ENCODE results near the gene COL18A1. TPM values are rescaled to one million over a fixed set of nuclear protein-coding genes. Genes with fewer than 3 reads are reported as not detected.
"Not testable (repeated sequence)": the region's sequence is repeated elsewhere in the genome, so short reads cannot be mapped to it uniquely, and the experiment has no call there.

The COL18A1 gene
- total RNA-seq, 1 experiment from 2014 or later: 347 TPM

DNA sequence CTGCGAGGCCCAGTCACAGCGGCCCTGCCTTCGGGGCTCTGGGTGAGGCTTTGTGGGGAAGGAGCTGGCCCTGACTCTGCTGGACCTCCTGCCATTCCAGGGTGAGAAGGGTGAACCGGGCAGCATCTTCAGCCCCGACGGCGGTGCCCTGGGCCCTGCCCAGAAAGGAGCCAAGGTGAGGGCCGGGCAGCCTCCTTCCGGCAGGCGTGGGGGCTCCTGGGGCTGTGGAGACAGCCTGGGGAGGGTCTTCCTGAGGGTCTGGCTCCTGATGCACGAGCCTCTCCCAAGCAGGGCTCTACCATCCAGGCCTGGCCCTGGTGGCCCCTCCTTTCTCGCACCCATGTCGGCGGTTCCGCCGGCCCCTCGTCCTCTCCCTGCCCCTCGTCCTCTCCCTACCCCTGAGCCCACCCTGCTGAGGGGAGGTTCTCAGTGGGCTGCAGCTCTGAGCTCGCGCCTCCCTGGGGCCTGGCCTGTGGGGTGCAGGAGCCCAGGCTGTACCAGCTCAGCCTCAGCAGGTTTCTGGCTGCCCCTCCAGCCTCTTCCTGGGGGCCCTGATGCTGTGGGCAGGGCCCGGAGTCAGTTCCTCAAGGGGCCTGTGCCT, 88.5 kb downstream of the COL18A1 start:
- no peak for DNase-seq (ENCODE audit: low read depth)

DNA sequence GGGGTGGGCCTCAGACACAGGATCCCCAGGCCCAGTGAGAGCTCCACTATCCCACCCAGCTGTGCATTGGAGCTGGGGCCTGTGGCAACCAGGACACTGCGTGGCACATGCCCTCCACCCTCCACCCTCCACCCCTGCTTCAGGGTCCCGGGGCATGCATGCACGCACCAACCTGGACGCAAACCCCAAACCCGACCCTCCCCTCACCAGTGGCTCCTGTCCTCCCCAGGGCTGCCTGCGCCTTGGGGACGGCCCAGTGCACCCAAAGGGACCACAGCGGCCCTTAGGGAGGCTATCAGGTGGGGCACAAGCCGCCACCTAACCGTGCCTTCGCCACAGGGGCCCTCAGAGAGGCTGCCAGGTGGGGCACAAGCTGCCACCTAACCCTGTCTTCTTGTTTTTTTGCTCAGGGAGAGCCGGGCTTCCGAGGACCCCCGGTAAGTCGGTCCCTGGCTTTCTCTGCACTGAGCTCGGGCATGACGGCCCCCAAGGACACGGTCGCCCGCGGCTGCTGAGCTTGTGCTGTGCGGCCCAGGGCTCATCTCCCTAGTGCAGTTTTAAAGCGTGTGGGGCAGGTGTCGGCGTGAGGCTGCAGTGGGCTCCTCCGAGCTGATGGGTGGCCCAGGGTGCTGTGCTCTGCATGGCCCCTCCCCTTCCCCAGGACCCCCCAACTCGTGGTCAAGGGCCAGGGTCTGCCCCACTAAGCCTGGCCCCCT, 89.3 kb downstream of the COL18A1 start:
- DNase-seq (ENCODE audit: low read depth): no peak

DNA sequence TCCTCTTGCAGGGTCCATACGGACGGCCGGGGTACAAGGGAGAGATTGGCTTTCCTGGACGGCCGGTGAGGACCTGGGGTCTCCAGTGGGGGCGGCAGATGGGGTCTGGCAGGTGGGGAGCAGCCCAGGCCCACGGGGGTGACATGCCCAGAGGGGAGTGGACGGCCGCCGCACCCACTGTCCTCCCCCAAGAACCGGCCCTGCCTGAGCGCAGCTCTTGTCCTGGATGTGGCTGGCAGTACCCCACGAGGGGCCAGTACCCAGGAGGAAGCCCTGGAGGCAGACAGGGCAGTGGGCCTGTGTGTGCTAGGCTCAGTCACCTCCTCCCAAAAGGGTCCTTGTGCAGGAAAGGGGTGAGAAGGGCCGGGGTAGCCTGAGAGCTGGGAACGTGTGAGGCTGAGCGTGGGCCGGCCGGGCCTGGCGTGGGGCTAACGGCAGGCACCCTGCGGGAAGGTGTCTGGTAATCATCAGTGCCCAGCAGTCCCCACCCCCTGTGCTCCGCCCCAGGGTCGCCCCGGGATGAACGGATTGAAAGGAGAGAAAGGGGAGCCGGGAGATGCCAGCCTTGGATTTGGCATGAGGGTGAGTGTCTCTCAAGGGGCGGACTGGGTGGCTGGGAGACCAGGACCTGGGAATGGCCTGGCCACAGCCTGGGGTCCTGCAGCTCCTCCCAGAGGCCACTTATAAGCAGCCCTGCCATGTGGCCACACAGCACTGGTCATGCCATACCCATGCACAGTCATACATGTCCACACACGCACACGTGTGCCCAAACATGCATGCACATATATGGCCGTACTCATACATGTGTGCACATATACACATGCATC, 90.1 kb downstream of the COL18A1 start:
- DNase-seq (ENCODE audit: low read depth): no peak

DNA sequence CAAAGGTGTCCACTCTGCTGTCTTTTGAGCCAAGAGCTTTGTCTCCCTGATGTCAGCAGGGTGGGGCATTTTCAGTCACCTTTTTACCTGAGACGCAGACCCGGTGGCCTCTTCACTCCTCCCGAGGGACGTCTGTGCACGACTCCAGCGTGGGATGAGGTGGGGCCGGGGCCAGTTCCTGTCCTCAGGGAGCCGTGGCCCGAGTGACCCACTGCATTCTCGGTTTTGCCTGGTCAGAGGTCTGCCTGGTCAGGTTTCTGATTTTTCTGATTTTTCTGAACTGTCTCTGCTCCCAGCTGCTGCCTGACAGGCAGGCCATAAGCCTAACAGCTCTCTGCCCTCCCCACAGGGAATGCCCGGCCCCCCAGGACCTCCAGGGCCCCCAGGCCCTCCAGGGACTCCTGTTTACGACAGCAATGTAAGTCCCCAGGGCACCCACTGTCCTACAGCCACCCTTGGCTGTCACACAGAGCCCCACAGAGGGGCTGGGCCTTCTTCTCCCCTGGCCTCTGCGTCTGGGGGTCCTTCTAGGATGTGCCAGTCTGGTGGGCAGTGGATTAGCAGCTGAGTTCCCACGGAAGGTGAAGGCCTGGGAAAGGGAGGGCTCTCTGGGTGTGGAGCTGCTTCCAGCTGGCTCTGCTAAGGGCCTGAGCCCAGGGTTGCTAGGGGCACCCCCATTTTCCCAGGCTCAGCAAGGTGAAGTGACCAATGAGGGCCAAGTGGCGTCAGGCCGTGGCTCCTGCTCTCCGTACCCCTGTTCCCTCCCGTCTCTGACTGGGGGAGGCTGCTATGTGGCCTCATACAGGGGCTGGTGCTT, 91.4 kb downstream of the COL18A1 start:
- DNase-seq (ENCODE audit: low read depth): no peak

DNA sequence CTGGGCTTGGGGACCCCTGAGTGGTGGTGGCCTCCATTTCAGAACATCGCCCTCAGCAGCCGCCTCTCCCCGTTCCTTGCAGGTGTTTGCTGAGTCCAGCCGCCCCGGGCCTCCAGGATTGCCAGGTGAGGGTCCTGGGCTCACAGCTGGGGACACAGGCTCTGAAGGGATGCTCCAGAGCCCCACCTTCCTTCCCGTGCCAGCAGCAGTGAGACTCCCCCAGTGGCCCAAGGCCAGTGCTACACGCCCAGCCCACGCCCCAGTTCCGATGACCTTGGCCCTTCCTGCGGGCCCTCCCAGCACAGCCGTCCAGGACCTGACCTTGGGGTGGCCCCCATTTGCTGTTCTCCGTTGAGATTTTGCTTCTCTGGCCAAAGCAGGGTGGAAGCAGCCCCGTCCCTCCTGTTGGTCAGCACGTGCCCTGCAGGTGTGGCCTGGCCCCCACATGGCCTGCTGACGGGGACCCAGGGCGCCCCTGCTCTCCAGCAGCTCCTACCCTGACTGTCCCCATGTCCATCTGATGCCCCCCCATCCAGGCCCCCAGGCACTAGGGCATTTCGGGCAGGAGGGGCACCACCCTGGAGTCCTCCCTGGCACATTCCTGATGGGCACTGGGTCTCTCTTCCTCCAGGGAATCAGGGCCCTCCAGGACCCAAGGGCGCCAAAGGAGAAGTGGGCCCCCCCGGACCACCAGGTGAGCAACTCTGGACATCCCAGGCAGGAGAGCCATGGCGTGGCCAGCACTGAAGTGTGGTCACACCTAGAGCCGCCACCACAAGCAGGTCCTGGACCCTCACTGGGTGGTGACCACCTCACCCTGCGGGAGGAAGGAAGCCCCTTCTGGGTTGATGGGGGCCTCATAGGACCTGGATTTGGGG, 92.2 kb downstream of the COL18A1 start:
- DNase-seq (ENCODE audit: low read depth): no peak

DNA sequence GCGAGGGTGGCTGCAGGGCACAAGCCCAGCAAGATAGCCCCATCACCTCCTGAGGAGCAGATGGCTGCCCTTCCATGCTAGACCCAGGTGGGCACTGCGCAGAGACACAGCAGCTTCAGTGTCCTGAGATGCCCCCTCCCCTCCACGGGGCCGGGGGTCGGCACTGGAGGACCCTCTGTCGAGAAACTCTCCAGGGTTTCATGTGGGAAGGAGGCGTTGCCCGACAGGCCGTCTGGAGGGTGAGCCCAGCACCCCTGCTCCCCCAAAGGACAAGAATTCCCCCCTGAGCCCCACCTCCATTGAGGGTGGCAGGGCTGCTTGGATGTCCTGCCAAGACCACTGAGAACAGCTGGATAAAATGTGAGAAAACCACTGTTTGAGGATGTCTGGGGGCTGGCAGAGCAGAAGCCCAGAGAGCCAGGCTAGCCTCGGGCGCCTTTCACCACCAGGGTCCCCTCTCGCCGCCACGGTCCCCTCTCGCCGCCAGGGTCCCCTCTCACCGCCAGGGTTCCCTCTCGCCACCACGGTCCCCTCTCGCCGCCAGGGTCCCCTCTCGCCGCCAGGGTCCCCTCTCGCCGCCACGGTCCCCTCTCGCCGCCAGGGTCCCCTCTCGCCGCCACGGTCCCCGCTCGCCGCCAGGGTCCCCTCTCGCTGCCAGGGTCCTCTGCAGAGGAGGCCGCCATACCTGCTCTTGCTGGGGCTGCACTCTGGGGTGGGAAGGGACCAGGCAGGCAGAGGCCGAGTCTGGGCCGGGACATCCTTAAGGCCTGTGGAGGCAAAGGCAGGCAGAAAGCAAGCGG, 93.1 kb downstream of the COL18A1 start:
- no peak for DNase-seq (ENCODE audit: low read depth)

DNA sequence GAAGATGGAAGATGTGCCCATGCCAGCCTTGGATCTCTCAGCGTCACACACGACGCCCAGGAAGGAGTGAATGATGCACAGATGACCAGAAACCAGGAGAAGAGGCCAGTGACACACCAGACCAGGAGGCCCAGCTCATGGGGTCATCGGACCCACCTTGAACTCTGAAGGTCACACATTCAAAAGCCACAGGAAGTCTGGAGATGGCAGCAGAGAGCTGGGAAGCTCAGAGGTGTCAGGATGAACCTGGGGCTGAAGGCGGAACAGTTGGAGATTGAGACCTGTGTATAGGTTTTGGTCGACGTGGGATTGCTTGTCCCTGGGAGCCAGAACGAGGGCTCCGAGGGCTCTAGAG, 93.7 kb downstream of the COL18A1 start:
- no peak for DNase-seq (ENCODE audit: low read depth)

DNA sequence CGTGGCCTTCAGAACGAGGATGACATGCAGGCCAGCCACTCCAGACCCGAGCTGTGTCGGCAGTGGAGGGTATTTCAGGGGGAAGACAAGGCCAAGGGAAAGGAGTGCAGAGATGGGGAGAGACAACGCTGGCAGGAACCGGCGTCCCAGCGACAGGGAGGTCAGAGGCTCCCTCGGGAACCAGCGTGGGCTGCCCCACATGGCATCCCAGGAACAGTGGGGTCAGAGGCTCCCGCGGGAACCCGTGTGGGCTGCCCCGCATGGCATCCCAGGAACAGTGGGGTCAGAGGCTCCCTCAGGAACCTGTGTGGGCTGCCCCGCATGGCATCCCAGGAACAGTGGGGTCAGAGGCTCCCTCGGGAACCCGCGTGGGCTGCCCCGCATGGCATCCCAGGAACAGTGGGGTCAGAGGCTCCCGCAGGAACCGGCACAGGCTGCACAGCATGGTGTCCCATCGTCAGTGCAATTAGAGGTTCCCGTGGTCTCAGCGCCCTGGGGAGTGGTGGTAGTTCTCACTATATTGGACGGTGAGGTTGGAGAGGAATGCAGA, 94.3 kb downstream of the COL18A1 start:
- no peak for DNase-seq (ENCODE audit: low read depth)

DNA sequence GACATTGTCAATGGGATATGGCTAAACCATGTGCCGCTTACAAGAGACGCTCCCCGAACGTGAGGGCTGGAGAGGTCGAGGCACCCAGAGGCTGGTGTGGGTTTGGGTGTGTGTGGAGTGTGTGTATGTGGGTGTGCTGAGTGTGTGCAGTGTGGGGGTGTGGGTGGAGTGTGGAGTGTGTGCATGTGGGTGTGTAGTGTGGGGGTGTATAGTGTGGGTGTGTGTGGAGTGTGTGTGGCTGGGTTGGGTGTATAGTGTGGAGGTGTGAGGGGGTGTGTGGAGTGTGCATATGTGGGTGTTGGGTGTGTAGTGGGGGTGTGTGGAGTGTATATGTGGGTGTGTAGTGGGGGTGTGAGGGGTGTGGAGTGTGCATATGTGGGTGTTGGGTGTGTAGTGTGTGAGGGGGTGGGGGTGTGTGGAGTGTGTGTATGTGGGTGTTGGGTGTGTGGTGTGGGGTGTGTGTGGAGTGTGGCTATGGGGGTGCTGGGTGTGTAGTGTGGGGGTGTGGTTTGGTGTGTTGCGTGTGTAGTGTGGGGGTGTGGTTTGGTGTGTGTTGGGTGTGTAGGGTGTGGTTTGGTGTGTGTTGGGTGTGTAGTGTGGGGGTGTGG, 95.1 kb downstream of the COL18A1 start:
- DNase-seq (ENCODE audit: low read depth): no peak

DNA sequence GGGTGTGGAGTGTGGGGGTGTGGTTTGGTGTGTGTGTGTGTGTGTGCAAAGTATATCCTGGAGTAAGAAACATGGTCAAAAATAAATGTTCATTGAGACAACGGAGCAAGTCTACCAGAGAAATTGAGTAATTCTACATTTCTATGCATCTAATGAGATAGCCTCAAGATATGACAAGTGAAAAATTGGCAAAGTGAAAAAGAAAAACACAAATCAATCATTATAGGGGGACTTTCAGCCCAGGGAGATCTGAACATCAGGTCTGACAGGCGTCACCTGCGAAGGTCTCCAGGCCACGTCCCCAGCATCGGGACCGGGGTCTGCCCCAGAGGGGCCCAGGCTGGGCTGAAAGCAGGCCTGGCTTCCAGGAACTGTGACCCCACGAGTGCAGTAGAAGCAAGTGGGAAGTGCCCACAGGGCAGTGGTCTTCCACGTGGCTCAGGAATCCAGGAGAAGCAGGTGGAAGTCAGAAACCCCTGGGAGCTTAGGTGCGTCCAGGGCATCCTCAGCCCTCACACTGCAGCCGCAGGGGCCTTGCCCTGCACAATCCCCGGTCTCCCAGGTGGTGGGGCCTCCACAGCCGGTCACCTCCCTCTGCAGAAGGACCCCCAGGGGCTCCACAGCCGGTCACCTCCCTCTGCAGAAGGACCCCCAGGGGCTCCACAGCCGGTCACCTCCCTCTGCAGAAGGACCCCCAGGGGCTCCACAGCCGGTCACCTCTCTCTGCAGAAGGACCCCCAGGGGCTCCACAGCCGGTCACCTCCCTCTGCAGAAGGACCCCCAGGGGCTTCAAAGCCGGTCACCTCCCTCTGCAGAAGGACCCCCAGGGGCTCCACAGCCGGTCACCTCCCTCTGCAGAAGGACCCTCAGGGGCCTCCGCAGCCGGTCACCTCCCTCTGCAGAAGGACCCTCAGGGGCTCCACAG, 96.4 kb downstream of the COL18A1 start:
- DNase-seq (ENCODE audit: low read depth): not testable (repeated sequence)

DNA sequence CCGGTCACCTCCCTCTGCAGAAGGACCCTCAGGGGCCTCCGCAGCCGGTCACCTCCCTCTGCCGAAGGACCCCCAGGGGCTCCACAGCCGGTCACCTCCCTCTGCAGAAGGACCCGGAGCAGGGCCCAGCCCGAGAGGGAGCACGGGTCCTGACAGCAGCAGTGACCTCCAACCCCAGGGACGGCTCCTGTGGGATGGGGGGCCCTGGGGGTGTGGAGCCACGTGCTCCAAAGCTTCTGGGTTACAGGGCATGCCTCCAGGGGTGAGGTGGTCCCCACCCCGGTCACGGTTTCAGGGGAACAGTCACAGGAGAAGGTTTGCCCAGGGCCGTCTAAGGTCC, 97.0 kb downstream of the COL18A1 start:
- no peak for DNase-seq (ENCODE audit: low read depth)

DNA sequence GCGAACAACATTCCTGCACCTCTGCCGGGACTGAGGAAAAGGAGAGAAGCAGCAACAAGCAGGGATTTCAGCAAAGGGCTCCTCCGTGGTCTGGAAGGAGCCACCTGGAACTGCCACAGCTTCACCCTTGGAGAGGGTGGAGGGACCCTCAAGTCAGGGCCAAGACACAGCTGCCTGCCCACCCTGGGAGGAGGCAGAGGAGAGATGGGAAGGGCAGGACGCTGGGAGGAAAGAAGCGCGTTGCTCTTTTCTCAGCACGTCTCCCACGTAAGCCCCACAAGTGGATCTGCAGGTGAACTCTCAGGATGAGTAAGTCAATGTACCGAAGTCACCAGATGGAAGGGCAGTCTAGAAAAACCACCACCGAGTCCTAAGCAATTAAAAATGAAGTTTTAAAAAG, 97.6 kb downstream of the COL18A1 start:
- no peak for DNase-seq (ENCODE audit: low read depth)

DNA sequence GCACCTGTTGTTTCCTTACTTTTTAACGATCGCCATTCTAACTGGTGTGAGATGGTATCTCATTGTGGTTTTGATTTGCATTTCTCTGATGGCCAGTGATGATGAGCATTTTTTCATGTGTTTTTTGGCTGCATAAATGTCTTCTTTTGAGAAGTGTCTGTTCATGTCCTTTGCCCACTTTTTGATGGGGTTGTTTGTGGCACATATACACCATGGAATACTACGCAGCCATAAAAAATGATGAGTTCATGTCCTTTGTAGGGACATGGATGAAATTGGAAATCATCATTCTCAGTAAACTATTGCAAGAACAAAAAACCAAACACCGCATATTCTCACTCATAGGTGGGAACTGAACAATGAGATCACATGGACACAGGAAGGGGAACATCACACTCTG, 98.3 kb downstream of the COL18A1 start:
- DNase-seq (ENCODE audit: low read depth): not testable (repeated sequence)

DNA sequence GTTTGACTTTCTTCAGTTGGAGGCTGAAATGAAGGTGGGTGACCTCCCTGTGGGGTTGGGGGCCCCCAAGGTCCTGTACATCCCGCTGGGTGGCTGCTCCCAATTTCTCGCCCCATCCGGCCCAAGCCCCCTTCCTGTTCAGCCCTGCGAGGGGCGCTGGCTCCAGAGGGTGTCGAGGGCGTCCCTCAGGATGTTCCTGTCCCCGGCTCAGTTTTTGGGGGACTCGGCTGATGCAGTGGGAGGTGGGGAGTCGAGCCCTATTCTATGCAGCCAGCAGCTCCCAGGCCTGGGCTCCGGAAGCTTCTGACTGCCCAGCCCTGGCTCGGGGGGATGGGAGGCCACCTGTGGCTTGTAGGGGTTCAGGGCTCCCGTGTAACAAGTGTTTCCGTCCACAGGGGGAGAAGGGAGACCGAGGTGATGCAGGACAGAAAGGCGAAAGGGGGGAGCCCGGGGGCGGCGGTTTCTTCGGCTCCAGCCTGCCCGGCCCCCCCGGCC, 99.1 kb downstream of the COL18A1 start:
- no peak for DNase-seq (ENCODE audit: low read depth)

DNA sequence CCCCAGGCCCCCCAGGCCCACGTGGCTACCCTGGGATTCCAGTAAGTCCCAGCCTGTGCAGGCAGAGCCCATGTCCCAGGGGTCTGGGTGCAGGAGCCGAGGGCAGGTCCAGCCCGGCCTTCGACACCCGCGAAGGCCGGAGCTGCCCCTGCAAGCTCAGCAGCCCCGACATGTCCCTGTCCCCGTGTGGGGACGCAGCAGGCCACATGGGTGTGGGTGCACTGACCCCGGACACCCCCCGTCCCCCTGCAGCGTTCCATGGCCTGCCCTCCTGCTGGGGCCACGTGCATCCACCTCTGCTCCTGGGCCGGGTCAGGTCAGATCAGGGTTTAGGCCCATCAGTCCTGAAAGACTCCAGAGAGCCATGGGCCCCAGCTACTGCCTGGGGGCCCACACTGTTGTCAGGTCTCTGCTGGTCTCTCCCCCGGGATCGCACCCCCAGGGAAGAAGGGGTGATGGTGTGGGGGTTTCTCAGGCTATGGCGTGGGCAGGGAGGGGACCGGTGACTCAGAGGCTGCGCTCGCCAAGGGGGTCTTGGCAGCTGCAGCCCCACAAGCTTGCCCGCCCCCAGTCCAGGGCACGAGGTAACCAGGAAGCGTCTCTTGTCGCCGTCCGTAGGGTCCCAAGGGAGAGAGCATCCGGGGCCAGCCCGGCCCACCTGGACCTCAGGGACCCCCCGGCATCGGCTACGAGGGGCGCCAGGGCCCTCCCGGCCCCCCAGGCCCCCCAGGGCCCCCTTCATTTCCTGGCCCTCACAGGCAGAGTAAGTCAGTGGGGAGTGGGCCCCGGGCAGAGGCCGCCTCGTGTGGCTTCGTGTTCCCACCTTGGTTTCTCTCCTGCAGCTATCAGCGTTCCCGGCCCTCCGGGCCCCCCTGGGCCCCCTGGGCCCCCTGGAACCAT, 99.8 kb downstream of the COL18A1 start:
- no peak for DNase-seq (ENCODE audit: low read depth)

DNA sequence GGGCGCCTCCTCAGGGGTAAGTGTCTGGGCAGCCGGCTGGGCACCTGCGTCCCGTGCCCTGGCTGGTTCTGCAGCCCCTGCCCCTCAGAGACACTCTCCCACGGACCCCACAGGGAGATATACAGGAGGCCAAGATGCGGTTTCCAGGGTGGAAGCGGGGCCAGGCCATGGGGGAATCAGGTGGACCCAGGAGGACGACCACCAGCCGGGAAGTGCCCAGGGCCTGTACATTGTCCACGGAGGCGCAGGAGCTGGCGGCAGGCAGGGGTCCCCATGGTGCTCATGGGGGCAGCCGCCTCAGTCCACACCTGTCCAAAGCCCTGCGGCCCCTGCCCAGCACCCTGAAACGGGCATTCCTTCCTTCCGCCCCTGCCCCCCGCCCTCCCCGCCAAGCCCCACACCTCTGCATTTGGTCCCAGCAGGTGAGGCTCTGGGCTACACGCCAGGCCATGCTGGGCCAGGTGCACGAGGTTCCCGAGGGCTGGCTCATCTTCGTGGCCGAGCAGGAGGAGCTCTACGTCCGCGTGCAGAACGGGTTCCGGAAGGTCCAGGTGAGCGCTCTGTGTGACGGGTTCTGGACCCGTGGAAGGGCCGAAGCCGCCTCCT, 100.6 kb downstream of the COL18A1 start:
- no peak for DNase-seq (ENCODE audit: low read depth)
